ENCODE results near the gene MVP. TPM values are rescaled to one million over a fixed set of nuclear protein-coding genes. Genes with fewer than 3 reads are reported as not detected.

The MVP gene
- total RNA-seq, 3 donors from 2014 or later: 80.6 to 86.4 (median 85.8) TPM

Other genes starting within 250 kb of the MVP start
- gene SPN, start 157.2 kb upstream of the MVP start, total RNA-seq: 10 to 100 TPM; 37.5 to 41.0 (median 39.9) TPM
- 1 to 10 TPM; 1.9 to 3.0 (median 2.1) TPM for gene QPRT, start 141.3 kb upstream of the MVP start, total RNA-seq
- 1 to 10 TPM; 6.8 to 8.8 (median 7.2) TPM for gene C16orf54, start 74.5 kb upstream of the MVP start, total RNA-seq
- gene ZG16, start 42.2 kb upstream of the MVP start, total RNA-seq: under 1 TPM in 1 of 3 donors, not detected in 2; 0.05 TPM
- 10 to 100 TPM; 73.5 to 82.2 (median 79.7) TPM for gene KIF22, start 29.7 kb upstream of the MVP start, total RNA-seq
- 100 to 1,000 TPM; 321 to 471 (median 409) TPM for gene MAZ, start 13.9 kb upstream of the MVP start, total RNA-seq
- 1 to 10 TPM in 1 of 3 donors, under 1 TPM in 2; 0.34 to 1.6 (median 0.76) TPM for gene PRRT2, start 8.3 kb upstream of the MVP start, total RNA-seq
- 10 to 100 TPM; 35.2 to 40.9 (median 40.7) TPM for gene PAGR1, start 4.3 kb upstream of the MVP start, total RNA-seq
- gene CDIPT, start 42.8 kb downstream of the MVP start, total RNA-seq: 10 to 100 TPM; 56.7 to 61.0 (median 59.7) TPM
- under 1 TPM in 2 of 3 donors, not detected in 1; 0.18 to 0.33 TPM for gene SEZ6L2, start 79.1 kb downstream of the MVP start, total RNA-seq
- 1 to 10 TPM; 2.1 to 3.4 (median 3.2) TPM for gene ASPHD1, start 80.0 kb downstream of the MVP start, total RNA-seq
- gene KCTD13, start 105.8 kb downstream of the MVP start, total RNA-seq: 10 to 100 TPM; 42.7 to 45.4 (median 44.1) TPM
- 10 to 100 TPM; 19.3 to 30.8 (median 27.7) TPM for gene TMEM219, start 141.6 kb downstream of the MVP start, total RNA-seq
- gene TAOK2, start 153.4 kb downstream of the MVP start, total RNA-seq: 10 to 100 TPM; 34.9 to 37.9 (median 37.8) TPM
- gene HIRIP3, start 175.2 kb downstream of the MVP start, total RNA-seq: 10 to 100 TPM; 43.4 to 52.5 (median 50.7) TPM
- gene INO80E, start 175.8 kb downstream of the MVP start, total RNA-seq: 100 to 1,000 TPM; 103 to 113 (median 112) TPM
- 1 to 10 TPM in 2 of 3 donors, under 1 TPM in 1; 0.49 to 2.5 (median 1.1) TPM for gene DOC2A, start 190.6 kb downstream of the MVP start, total RNA-seq
- not detected for gene C16orf92, start 202.7 kb downstream of the MVP start, total RNA-seq
- gene TLCD3B, start 210.8 kb downstream of the MVP start, total RNA-seq: under 1 TPM; 0.22 to 0.33 (median 0.32) TPM
- gene ALDOA, start 245.3 kb downstream of the MVP start, total RNA-seq: 1,000 to 10,000 TPM; 2,101 to 2,362 (median 2,220) TPM

All from activated T-cell treated with anti-CD3 and anti-CD28 coated beads, Interleukin-2, amount 50 U/mL, for 4 hours (primary cell).